Subcutaneous abdominal adipose tissue (tissue), 5 donors: ENCODE results near the gene MAGEB2.

Experiments
- H3K27ac ChIP-seq: one replicate; pipeline ENCODE4 v1.7.0; 2013; ENCODE audit warnings: low read depth, mild to moderate bottlenecking, inconsistent platforms, low read length, moderate library complexity
- H3K27me3 ChIP-seq, 5 donors: one replicate each; pipeline ENCODE4 v1.7.0; 2013; ENCODE audit warnings: low read length in 5 of 5, inconsistent platforms in 1 of 5; ENCODE audit not compliant: control insufficient read depth in 5 of 5, insufficient read depth in 4 of 5
- H3K36me3 ChIP-seq, 5 donors: one replicate each; pipeline ENCODE4 v1.7.0; 2013; ENCODE audit warnings: low read length in 5 of 5; ENCODE audit not compliant: control insufficient read depth in 5 of 5, insufficient read depth in 5 of 5
- H3K4me1 ChIP-seq, 5 donors: one replicate each; pipeline ENCODE4 v1.7.0; 2013; ENCODE audit warnings: low read length in 5 of 5, mild to moderate bottlenecking in 3 of 5, moderate library complexity in 1 of 5; ENCODE audit not compliant: control insufficient read depth in 5 of 5, insufficient read depth in 5 of 5
- H3K4me3 ChIP-seq, 5 donors: one replicate each; pipeline ENCODE4 v1.7.0; 2013; ENCODE audit warnings: low read length in 5 of 5, low read depth in 1 of 5
- H3K9ac ChIP-seq, 5 donors: one replicate each; pipeline ENCODE4 v1.7.0; 2013; ENCODE audit warnings: low read length in 5 of 5, mild to moderate bottlenecking in 4 of 5, moderate library complexity in 3 of 5
- H3K9me3 ChIP-seq, 5 donors: one replicate each; pipeline ENCODE4 v1.7.0; 2013; ENCODE audit warnings: low read length in 5 of 5; ENCODE audit not compliant: control insufficient read depth in 5 of 5
- donor health status: healthy.
- donor health status: healthy.
- donor health status: healthy.
- donor health status: healthy.
- donor health status: healthy.

MAGEB2 gene

DNA sequence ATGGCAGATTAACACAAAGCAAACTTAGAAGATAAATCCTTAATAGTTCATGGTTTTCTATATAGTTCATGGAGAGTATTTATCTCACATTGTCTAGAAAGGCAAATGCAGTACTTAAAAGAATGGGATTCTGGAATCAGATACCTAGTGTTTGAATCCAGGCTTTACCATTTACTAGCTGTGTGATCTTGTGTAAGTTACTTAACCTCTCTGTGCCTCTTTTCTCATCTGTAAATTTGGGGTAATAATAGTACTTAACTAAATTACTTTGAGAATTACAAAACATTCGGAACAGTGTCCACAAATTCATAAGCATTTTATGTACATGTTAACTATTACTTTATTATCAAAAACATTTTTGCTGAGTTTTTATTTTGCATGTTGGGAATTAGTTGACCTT is 47.4 kb downstream of the MAGEB2 start:
- Histone ChIP-seq H3K4me1 (no peaks in the 10 kb centered on the region), H3K36me3 (no peaks in the 10 kb centered on the region), H3K9me3 (no peaks in the 10 kb centered on the region), H3K4me3 (no peak overlapping the region), H3K9ac (no peak overlapping the region), H3K27ac (no peak overlapping the region), H3K27me3 (peaks cover 0 to 8% (median 0%) of the 10 kb centered on the region in 5 donors)
